GM19328 (cell line): Measurements from ENCODE around the gene RRP9.
"Not testable (repeated sequence)": the region's sequence is repeated elsewhere in the genome, so short reads cannot be mapped to it uniquely, and the experiment has no call there.

Source experiments
- ATAC-seq: cut with Tn5 transposase; IDR thresholded peaks from one replicate; pipeline ENCODE4 v1.9.1; 2021; ENCODE audit warnings: mild to moderate bottlenecking, moderate library complexity; ENCODE audit not compliant: unreplicated experiment

Gene RRP9

DNA sequence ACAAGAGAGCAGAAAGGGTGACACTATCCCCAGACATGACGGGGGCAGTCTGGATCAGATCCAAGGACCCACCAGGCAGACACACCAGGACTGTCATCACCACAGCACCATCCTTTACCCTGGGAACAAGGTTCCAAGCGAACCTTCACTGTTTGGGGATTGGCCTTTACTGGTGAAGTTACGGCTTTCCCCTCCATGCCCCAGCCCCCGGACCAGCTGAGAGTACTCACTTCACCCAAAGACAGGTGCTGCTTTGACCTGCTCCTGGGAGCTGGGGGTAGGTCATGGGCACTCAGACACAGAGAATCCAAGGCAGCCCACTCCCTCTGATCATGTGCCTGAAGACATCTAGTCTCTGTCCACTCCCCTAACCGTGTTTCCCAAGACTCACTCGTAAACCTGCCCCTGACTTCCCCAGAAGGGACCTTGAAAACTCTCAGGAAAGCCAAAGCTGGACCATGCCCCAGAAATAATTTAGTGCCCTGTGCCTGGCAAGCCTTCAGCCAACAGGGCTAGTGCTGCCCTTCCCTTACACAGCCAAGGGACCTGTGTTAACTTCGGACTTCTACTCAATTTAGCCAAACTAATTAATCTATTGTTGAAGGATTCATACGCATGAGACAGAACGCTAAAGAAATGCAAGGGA, 2.8 kb downstream of the RRP9 start:
- no peak for ATAC-seq

DNA sequence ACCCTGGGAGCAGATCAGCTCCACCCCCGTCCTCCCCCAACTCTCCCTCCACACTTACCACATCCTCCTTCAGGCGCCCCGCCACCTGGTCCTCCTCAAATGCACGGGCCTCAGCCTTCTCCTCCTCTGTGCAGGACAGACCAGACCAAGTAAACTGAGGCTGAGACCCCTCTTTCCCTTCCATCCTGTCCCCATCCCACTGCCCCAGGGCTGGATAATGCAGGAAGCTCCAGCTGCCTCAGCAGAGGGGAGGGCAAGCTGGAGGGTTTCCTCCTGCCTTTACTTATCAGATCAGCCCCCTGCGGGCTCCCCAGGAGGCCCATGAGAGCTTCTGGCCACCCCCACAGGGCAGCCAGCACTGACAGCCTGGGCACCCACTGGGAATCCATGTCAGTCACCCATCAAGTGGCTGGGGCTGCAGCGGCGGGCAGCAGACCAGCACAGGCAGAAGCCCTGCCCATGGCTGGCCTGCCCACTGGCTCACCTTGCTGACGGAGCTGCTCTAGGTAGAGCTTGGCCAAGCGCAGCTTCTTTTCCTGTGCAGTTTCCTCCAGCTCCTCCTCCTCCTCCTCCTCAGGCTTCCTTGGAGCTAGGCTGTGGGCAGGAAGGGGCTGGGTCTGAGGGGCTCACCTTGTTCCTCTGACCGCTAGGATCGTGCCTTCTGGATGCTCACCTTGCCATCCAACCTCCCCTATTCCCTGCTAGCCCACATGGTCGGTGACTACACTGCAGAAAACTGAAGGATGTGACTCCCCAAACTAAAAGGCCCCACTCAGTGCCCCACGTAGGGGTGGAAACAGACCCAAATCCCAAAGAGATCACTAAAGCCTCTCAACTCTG, 3.9 kb downstream of the RRP9 start:
- no peak for ATAC-seq

DNA sequence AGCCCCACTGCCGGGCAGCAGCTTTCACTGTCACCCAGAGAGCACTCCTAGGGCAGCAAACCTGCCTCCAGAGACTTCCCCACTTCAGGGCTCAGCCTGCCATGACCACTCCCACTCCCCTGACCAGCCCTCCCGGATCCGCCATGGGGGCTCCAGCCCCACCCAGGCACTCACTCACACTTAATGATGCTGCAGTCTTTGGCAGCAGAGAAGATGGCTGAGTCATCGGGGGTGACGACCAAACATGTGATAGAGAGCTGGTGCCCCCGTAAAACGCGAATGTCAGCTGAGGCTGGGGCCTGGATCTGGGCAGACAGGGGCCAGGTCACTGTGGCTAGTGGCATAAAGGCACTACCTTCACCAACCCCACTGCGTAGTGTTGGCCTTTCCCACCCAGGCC, 4.7 kb downstream of the RRP9 start:
- no peak for ATAC-seq

DNA sequence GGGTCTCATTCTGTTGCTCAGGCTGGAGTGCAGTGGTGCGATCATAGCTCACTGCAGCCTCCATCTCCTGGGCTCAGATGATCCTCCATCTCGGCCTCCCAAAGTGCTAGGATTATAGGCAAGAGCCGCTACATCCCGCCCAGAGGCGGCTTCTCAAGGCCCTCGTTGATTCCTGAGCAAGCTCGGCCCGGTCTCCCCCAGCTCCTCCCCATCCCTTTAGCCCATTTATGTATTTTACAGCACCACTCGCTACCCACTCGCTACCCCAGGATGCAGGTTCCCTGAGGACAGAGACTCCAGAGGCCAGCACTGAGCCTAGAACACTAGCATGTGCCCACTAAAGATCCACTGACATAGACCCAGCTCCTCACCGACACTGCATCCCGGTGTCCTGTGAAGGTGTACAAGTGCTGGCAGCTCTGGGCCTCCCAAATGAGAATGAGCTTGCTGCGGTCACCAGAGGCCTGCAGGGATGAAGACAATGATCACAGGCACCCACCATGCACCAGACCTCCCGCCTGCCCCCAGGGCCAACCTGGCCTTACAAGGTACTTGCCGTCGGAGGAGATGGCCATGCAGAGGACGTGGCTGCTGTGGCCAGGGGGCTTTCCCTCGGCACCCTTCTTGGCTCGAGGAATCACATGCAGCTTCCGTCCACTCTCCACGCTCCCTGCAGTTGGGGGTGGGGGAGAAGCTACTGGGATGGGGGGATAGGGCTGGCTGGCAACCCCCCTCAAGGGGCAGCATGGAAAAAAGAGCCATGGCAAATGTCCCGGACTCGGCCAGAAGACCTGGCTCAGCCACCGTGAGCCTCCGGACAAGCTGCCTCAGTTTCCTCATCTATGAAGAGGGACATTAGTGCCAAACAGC, 5.6 kb downstream of the RRP9 start:
- no peak for ATAC-seq

DNA sequence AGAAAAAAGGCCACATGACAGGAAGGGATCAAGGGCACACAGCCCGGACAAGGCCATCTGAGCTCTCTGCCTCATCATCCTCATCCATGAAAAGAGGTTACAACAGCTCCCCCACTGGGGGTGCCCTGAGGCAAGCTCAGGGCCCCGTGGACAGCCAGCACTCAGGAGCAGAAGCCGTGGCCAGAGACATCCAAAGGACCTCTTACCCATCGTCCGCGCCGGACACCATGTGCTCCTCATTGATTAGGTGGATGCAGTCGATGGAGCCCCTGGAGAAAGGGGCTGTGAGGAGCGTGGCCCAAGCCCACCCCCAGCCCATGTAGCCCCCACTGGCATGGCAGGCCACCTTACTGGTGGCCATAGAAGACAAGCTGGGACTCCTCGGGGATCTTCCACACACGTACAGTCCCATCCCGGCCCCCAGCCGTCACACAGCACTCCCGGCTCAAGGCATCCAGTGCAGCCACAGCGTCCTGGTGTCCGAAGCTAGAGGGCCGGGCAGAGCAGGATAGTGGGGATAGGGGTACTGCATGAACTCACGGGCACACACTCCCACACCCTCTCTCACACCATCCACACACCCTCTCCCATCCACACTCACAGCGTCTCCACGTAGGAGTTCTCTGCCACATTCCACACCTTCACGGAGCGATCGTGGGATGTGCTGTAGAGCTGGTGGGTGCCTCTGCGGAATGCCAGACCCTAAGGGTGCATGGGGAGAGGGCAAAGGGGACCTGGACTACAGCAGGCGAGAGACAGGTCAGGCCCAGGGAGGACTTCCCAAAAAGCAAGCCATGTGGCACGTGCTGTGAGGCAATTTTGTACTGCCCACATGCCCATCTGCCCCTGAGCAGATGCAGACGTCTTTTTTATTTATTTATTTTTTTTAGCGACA, 6.5 kb downstream of the RRP9 start:
- ATAC-seq = no peak

DNA sequence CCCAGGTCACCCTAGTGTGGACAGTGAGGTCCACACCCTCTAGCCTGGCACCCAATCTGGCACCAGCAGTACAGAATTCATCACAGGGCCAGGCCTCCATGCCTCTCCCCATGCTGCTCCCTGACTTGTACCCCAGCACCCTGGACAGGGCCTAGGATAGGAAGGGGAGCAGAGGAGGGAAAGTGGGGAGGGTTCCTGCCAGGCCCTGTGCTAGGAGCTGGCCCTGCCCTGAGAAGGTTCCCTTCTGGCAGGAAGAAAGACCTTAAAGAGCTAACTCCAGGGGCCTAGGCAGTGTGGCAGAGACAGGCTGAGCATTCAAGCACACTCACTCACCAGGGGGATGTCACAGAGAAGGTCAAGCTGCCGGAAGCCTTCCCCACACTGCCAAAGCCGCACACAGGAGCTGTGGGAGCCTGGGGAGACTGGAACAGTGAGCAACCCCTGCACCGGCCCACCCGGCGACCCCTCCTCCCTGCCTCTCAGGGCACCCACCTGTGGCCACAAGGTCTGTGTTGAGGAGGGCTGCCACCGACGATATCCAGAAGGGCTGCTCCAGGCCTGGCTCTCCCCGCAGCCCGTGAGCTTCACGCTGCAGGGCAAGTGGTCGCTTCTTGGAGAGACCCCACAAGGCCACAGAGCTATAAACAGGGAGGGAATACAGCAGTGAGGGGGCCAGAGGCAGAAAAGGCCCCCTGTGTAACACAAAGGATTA, 7.4 kb downstream of the RRP9 start:
- ATAC-seq = no peak

DNA sequence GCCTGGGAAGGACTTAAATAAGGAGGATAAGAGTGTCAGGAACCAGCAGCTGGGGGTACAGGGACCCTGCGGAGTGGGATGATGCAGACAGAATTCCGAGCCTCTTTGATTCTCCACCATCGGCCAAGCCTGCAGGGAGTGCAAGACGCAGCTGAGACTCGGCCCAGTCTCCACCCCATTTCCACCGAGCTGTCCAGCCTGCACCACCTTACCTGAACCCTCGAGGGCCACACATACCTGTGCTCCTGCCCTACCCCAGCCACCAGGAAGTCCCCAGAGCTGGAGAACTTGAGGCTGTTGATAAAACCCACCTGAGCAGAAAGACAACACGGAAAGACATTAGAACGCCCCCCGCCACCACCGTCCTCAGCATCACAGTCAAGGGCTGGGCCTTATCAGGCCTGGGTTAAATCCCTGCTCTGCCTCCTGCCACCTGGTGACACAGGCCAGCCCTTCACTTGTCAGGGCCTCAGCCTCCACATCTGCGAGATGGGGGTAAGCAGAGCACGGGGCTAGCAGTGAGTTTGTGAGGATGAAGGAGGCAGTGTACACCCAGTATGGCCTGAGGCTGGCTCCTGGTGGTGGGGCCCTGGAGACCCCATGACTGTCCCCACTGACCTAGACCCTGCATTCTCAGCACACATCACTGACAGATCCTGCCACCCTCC, 8.1 kb downstream of the RRP9 start:
- no peak for ATAC-seq

DNA sequence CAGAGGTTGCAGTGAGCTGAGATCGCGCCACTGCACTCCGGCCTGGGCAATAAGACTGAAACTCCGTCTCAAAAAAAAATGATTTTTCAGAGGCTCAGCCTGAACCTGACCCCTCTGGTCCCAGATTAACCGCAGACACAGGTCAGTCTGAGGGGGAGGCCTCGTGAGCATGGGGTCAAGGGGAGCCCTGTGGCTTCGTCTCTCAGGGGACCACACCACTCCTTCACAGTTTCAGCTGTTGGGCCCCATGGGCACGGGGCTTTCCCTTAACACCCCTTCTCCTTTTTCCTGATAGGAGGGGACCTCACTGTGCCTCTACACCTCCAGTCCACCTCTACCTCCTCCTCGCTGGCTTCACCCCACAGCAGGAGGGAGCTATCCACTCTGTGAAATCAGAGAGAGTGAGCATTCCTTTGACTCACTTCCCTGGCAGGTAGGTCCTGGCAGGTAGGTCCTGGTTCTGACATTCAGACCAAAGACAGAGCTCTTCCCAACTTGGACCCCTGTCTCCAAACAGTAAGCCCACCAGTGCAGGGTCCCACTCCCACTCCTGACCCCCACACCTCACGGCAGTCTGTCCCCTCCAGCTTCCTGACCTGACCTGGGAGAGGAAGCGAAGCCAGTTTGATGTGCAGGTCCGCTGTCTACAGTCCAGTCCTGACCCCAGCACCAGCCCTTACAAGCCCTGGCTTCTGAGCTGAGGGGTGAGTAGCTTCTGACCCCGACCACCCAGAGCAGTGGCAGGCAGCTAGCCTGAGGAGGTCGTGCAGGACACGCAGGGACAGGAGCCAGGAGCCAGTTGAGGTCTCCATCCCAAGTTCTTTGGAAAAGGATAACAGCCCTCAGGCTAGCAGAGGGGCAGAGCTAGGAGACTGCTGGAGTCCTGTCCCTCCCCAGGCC, 9.0 kb downstream of the RRP9 start:
- ATAC-seq = no peak

DNA sequence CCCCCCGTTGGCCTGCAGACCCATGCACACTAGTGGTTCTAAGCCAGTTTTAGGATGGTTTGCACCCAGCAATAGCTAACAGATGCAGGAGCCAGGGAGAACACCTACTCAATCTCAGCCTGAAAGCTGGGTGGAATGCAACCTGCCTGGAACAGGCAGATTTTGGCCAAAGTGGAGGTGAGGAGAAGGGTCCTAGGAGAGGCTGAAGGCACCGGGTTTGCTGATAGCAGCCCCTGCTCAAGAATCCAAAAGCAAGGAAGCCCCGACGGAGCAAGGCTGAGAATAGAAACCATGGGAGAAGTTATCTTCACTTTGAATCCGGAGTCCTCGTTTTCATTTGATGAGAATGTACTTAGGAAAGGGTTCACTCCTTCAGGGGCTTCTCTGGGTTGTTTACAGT, 9.9 kb downstream of the RRP9 start:
- ATAC-seq = no peak

DNA sequence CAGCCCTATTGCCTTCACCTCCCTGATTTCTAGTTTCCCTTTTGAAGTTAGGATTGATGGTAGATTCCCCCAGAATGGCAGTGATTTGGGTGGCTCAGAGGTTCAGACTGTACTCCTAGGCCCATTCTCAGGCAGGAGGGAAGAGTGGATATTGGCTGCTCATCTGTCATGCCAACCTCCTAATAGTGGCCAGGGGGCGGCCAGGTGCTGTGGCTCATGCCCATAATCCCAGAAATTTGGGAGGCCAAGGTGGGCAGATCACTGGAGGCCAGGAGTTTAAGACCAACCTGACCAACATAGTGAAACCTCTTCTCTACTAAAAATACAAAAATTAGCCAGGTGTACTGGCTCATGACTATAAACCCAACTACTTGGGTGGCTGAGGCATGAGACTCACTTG, 11.3 kb downstream of the RRP9 start:
- ATAC-seq = no peak

DNA sequence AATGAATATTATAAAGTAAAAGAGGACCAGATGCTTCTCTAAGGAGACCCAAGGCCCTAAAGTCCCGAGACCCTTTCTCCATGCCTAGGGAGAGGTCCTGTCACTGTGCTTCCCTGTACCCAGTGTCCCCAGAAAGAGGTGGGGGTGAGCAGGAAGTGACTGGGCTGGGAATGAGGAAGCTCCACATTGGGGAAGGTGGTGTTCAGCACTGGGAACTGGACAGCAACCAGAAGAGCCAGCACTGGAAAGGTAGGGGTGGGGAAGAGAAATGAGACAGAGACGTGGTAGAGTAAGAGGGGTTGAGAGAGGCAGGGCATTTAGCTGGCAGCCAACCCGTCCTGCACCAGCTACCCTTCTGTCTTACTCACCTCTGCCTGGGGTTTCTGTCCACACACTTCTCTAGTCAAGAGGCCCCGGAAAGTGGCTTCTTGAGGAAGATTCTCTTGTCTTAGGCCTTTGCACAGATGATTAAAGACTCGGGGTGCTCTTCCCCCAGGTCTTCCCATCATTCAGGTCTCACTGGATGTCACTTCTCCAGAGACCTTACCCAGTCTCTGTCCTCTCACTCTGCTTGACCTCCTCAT, 12.2 kb downstream of the RRP9 start:
- no peak for ATAC-seq

DNA sequence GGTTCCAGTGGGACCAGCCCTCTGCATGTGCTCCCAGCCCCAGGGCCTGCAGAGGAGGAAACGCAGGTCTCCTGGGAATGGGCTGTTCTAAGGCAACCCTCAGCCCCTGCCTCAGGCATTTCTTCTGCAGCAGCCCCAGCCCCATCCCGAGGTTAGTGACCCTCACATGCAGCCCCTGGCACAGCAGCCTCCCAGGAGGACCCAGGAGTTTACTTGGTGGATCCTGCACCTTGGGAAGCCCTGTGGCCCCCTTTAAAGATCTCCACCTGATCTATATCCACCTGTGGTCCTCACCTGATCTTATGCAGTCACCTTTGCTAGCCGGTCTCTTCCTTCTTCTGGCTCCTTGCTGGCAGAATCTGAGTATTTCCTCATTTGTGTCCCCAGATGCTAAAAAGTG, 12.7 kb downstream of the RRP9 start:
- not testable (repeated sequence) for ATAC-seq

DNA sequence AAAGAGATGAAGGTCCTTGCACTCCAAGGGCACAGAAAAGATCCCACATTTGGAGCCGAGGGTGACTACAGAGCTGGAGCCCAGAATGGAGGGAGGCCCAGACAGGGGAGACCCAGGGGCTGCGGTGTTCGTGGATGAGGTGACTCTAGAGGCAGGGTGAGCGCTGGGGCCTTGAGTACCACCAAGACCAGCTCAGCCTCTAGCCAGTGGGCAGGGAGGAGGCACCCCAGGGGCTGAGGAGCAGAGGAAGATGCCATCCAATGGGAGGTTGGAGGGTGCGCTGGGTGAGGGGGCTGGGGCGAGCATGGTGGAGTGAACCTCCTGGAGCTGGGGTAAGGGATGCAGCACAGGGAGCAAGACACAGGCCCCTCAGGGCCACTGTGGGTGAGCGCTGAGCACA, 13.3 kb downstream of the RRP9 start:
- ATAC-seq = no peak

DNA sequence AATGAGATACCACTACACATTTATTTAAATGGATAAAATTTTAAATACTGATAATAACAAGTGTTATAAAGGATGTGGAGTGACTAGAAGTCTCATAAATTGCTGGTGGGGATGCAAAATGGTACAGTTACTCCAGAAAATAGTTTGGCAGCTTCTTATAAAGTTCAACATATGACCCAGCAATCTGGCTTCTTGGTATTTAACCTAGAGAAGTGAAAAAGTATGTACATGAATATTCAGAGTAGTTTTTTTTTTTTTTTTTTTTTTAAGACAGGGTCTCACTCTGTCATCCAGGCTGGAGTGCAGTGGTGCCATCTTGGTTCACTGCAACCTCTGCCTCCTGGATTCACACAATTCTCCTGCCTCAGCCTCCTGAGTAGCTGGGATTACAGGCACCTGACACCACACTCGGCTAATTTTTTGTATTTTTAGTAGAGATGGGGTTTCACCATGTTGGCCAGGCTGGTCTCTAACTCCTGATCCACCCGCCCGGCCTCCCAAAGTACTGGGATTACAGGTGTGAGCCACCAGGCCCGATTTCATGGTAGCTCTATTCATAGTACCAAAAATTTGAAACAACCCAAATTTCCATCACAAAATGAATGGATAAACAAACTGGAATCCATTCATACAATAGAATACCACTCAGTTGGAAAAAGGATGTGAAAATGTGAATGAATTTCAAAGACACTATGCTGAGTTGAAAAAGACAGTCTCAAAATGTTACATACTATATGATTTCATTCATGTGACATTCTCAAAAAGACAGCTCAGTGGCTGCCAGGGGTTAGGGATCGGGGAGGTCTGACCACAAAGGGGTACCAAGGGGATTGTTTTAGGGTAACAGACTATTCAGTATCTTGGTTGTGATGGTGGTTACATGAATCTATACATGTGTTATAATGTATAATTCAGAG, 14.4 kb downstream of the RRP9 start:
- no peak for ATAC-seq

DNA sequence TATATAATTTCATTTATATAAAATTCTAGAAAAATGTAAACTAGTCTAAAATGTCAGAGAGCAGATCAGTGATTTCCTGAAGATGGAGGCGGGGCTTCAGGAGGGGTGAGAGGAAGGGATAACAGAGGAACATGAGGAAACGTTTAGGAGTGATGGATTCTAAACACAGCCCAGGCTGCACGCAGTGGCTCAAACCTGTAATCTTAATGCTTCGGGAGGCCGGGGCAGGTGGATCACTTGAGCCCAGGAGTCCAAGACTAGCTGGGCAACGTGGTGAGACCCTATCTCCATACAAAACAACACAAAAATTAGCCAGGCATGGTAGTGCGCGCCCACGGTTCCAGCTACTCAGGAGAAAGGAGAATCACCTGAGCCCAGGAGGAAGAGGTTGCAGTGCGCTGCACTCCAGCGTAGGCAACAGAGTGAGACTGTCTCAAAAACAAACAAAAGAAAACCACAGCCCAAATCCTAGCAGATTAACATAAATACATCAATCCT, 20.6 kb downstream of the RRP9 start:
- ATAC-seq = no peak

DNA sequence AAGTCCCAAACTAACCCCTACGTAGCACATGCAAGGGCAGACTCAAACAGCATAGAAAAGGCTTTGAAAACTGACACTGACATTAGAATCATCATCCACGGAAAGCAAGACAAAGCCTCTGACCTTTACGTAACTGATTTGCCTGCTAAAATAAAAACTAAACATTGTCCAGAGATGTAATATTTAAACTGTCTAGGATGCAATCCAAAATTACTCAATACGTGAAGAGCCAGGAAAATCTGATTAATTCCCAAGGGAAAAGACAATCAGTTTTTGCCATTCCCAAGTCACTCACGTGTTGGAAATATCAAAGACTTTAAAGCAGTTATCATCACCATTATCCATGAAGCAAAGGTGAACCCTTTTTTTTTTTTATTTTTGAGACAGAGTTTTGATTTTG, 25.3 kb downstream of the RRP9 start:
- no peak for ATAC-seq

DNA sequence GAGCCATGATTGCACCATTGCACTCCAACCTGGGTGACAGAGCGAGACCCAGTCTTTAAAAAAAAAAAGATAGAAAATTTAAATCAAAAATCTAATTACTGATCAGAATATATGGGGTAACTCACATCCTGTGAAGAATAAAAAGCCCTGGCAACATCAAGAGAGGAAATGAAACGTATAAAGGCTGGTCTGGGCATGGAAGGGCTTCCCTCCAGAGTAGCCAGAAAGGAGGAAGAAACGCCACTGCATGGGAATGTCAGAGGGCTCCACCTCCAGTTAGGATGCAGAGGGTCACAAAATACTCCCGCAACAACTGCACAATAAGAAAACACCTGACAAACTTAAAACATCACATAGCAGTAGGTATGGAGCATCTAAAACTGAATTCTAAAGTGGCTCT, 33.7 kb downstream of the RRP9 start:
- ATAC-seq = no peak
